Measurements from ENCODE around the gene FBRS. TPM values are rescaled to one million over a fixed set of nuclear protein-coding genes. Genes with fewer than 3 reads are reported as not detected.

Gene FBRS
- total RNA-seq, 1 experiment from 2014 or later: 16.8 TPM

DNA sequence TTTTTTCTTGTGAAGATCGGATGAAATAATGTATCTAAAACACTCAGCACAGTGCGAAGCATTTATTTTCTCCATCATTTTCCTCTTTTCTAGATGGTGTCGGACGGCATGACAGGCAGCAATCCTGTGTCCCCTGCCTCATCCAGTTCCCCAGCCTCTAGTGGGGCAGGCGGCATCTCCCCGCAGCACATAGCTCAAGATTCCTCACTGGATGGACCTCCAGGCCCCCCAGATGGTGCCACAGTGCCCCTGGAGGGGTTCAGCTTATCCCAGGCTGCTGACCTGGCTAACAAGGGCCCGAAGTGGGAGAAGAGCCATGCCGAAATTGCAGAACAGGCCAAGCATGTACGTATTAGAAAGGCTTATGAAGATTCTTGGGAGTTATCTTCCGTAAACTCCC lies 45.7 kb downstream of the FBRS start:
- Mint-ChIP-seq H3K9me3 (no peaks in the 10 kb centered on the region), H3K36me3 (ENCODE audit: insufficient read depth in 1 of 3, low read depth in 3 of 3) (peaks cover 33 to 80% (median 70%) of the 10 kb centered on the region in 3 experiments), H3K4me3 (no peak overlapping the region), H3K4me1 (peaks cover 9 to 12% of the 10 kb centered on the region in 2 experiments), H3K27me3 (ENCODE audit: low read depth) (no peaks in the 10 kb centered on the region), H3K27ac (no peak overlapping the region)
- WGBS (ENCODE audit: extremely low coverage, insufficient read length, low lambda C conversion rate): no CpG with 5 or more reads among the region's 10 CpGs
- no peak overlapping the region for H3K4me2 ChIP-seq (ENCODE audit: insufficient read depth, insufficient read length, low read length)
- no peak overlapping the region for H2BK12ac ChIP-seq (ENCODE audit: insufficient read length, low read depth, low read length)
- H2BK20ac ChIP-seq (ENCODE audit: low read depth, low read length, poor library complexity, severe bottlenecking): no peak overlapping the region
- peaks cover 4% of the 10 kb centered on the region for H3K23me2 ChIP-seq (ENCODE audit: insufficient read length, low read depth, low read length, poor library complexity, severe bottlenecking)
- no peak overlapping the region for H2BK5ac ChIP-seq (ENCODE audit: insufficient read length, low read length)
- H3K4me1 ChIP-seq (ENCODE audit: insufficient read depth, low read length): peaks cover 3% of the 10 kb centered on the region; the same call in 1 of the 2 replicates
- H4K20me1 ChIP-seq (ENCODE audit: control insufficient read depth, insufficient read depth, insufficient read length): peaks cover 2% of the 10 kb centered on the region
- H3K18ac ChIP-seq (ENCODE audit: insufficient read length, low read depth, low read length): no peak overlapping the region
- no peak overlapping the region for H3K23ac ChIP-seq (ENCODE audit: insufficient read length, low read depth, low read length)
- peaks cover 7% of the 10 kb centered on the region for H3K79me1 ChIP-seq (ENCODE audit: insufficient read depth, low read depth, low read length, poor library complexity, severe bottlenecking)
- H3K56ac ChIP-seq (ENCODE audit: insufficient read length, low read depth, low read length): no peak overlapping the region
- peaks cover 9% of the 10 kb centered on the region; the same call in 1 of the 2 replicates for H3K79me2 ChIP-seq (ENCODE audit: insufficient read depth, low read length)
- H3K27ac ChIP-seq (ENCODE audit: insufficient read length, low read depth, low read length): no peak overlapping the region
- H2BK15ac ChIP-seq (ENCODE audit: low read depth, low read length): no peak overlapping the region
- no peak overlapping the region for H2AFZ ChIP-seq (ENCODE audit: low read length)
- no peak overlapping the region for H2BK120ac ChIP-seq (ENCODE audit: low read depth, low read length, poor library complexity, severe bottlenecking)
- no peak for DNase-seq
- no peak overlapping the region for H4K91ac ChIP-seq (ENCODE audit: insufficient read length, low read depth, low read length)
- H3K9me3 ChIP-seq (ENCODE audit: control insufficient read depth, low read depth, low read length): no peaks in the 10 kb centered on the region
- TF ChIP-seq, protein P1, sequence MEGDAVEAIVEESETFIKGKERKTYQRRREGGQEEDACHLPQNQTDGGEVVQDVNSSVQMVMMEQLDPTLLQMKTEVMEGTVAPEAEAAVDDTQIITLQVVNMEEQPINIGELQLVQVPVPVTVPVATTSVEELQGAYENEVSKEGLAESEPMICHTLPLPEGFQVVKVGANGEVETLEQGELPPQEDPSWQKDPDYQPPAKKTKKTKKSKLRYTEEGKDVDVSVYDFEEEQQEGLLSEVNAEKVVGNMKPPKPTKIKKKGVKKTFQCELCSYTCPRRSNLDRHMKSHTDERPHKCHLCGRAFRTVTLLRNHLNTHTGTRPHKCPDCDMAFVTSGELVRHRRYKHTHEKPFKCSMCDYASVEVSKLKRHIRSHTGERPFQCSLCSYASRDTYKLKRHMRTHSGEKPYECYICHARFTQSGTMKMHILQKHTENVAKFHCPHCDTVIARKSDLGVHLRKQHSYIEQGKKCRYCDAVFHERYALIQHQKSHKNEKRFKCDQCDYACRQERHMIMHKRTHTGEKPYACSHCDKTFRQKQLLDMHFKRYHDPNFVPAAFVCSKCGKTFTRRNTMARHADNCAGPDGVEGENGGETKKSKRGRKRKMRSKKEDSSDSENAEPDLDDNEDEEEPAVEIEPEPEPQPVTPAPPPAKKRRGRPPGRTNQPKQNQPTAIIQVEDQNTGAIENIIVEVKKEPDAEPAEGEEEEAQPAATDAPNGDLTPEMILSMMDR (conservative IDR thresholded peaks at IDR 0.05): no peak
- no peaks in the 10 kb centered on the region for H3K27me3 ChIP-seq (ENCODE audit: insufficient read depth, low read length)
- H2AK5ac ChIP-seq (ENCODE audit: insufficient read length, low read length): no peak overlapping the region
- no peak overlapping the region for H3K4ac ChIP-seq (ENCODE audit: low read depth, low read length)
- H4K5ac ChIP-seq (ENCODE audit: insufficient read length, low read depth, low read length): no peak overlapping the region
- H3K9ac ChIP-seq (ENCODE audit: extremely low read depth, insufficient read length, low read length): no peak overlapping the region
- no peak overlapping the region for H3T11ph ChIP-seq (ENCODE audit: low read length)
- H4K8ac ChIP-seq (replicated peaks; ENCODE audit: insufficient read length, low read depth, low read length): no peak overlapping the region
- no peak overlapping the region for H3K14ac ChIP-seq (ENCODE audit: insufficient read depth, low read length)

Measured in H9 (cell line).